Measurements from ENCODE around the gene PRDM2. TPM values are rescaled to one million over a fixed set of nuclear protein-coding genes. Genes with fewer than 3 reads are reported as not detected.

Gene PRDM2
- total RNA-seq, 1 donor from 2014 or later, result 44.3 TPM

- no peak for TF ChIP-seq CTCF (IDR thresholded peaks at IDR 0.05; ENCODE audit: unreplicated experiment)
- peaks cover 9% of the 10 kb centered on the region for H3K36me3 Mint-ChIP-seq (ENCODE audit: insufficient read depth)
- H3K9me3 Mint-ChIP-seq (ENCODE audit: low read depth), result no peaks in the 10 kb centered on the region
- DNase-seq (ENCODE audit: low spot score, unreplicated experiment), result no peak
- H3K4me3 Mint-ChIP-seq (ENCODE audit: low read depth), result no peak overlapping the region
- no peak overlapping the region for H3K27ac Mint-ChIP-seq
- peaks cover 12% of the 10 kb centered on the region for H3K4me1 Mint-ChIP-seq (ENCODE audit: low read depth)
- no peaks in the 10 kb centered on the region for H3K27me3 Mint-ChIP-seq
Observed at GRCh38 chr1:13770743-13771142, 70.8 kb downstream of the PRDM2 start.

- no peak overlapping the region for H3K4me3 Mint-ChIP-seq (ENCODE audit: low read depth)
- no peaks in the 10 kb centered on the region for H3K9me3 Mint-ChIP-seq (ENCODE audit: low read depth)
- no peak for DNase-seq (ENCODE audit: low spot score, unreplicated experiment)
- H3K4me1 Mint-ChIP-seq (ENCODE audit: low read depth), result peaks cover 12% of the 10 kb centered on the region
- H3K36me3 Mint-ChIP-seq (ENCODE audit: insufficient read depth), result peaks cover 6% of the 10 kb centered on the region
- H3K27ac Mint-ChIP-seq, result peak overlapping the region; percentile 31
- H3K27me3 Mint-ChIP-seq, result no peaks in the 10 kb centered on the region
- TF ChIP-seq CTCF (IDR thresholded peaks at IDR 0.05; ENCODE audit: unreplicated experiment), result no peak
Observed at GRCh38 chr1:13771745-13772144, 71.8 kb downstream of the PRDM2 start.

- Mint-ChIP-seq H3K9me3 (ENCODE audit: low read depth) (no peaks in the 10 kb centered on the region), H3K4me3 (ENCODE audit: low read depth) (no peak overlapping the region), H3K36me3 (ENCODE audit: insufficient read depth) (peaks cover 6% of the 10 kb centered on the region), H3K27ac (peak overlapping the region; percentile 43), H3K4me1 (ENCODE audit: low read depth) (peaks cover 12% of the 10 kb centered on the region), H3K27me3 (no peaks in the 10 kb centered on the region)
- TF ChIP-seq CTCF (IDR thresholded peaks at IDR 0.05; ENCODE audit: unreplicated experiment), result no peak
- no peak for DNase-seq (ENCODE audit: low spot score, unreplicated experiment)
Observed at GRCh38 chr1:13772271-13772670, 72.3 kb downstream of the PRDM2 start.

GRCh38 chr1:13774121-13774520 is 74.1 kb downstream of the PRDM2 start:
- TF ChIP-seq CTCF (IDR thresholded peaks at IDR 0.05; ENCODE audit: unreplicated experiment), result no peak
- no peaks in the 10 kb centered on the region for H3K9me3 Mint-ChIP-seq (ENCODE audit: low read depth)
- peaks cover 12% of the 10 kb centered on the region for H3K36me3 Mint-ChIP-seq (ENCODE audit: insufficient read depth)
- no peak overlapping the region for H3K4me3 Mint-ChIP-seq (ENCODE audit: low read depth)
- no peaks in the 10 kb centered on the region for H3K27me3 Mint-ChIP-seq
- no peak for DNase-seq (ENCODE audit: low spot score, unreplicated experiment)
- peaks cover 12% of the 10 kb centered on the region for H3K4me1 Mint-ChIP-seq (ENCODE audit: low read depth)
- H3K27ac Mint-ChIP-seq, result no peak overlapping the region

GRCh38 chr1:13775459-13775858 is 75.5 kb downstream of the PRDM2 start:
- DNase-seq (ENCODE audit: low spot score, unreplicated experiment), result no peak
- Mint-ChIP-seq H3K27ac (no peak overlapping the region), H3K27me3 (no peaks in the 10 kb centered on the region), H3K4me3 (ENCODE audit: low read depth) (no peak overlapping the region), H3K9me3 (ENCODE audit: low read depth) (no peaks in the 10 kb centered on the region), H3K4me1 (ENCODE audit: low read depth) (peaks cover 12% of the 10 kb centered on the region), H3K36me3 (ENCODE audit: insufficient read depth) (peaks cover 16% of the 10 kb centered on the region)
- no peak for TF ChIP-seq CTCF (IDR thresholded peaks at IDR 0.05; ENCODE audit: unreplicated experiment)
